ENCODE results near the gene CCDC7.
"Not testable (repeated sequence)": the region's sequence is repeated elsewhere in the genome, so short reads cannot be mapped to it uniquely, and the experiment has no call there.

DNA sequence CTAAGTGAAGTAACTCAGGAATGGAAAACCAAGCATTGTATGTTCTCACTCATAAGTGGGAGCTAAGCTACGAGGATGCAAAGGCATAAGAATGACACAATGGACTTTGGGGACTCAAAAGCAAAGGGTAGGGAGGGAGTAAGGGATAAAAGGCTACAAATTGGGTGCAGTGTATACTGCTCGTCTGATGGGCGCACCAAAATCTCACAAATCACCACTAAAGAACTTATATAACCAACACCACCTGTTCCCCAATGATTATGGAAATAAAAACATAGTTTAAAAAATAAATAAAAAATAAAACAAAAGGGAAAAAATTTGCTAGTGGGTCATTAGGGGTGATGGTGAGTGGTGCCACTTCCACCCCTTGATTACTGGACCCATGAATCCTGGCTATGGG lies 351.5 kb downstream of the CCDC7 start:
- not testable (repeated sequence) for TF ChIP-seq CTCF (IDR thresholded peaks at IDR 0.05); POLR2A (IDR thresholded peaks at IDR 0.05; ENCODE audit: low read depth); EP300 (IDR thresholded peaks at IDR 0.05)

Data from esophagus muscularis mucosa (tissue), 4 donors.